Ascending aorta (tissue), 2 donors: Measurements from ENCODE around the gene MYO3B. TPM values are rescaled to one million over a fixed set of nuclear protein-coding genes. Genes with fewer than 3 reads are reported as not detected.

Experiments
- DNase-seq, 2 donors: peaks; one replicate each; pipeline ENCODE4 v3.0.0-alpha.2; 2019; ENCODE audit warnings: low spot score in 2 of 2
- H3K27ac ChIP-seq, 2 donors: fragments of 200-600 bp; sonication (generic); one replicate each; pipeline ENCODE4 v1.5.1; 2016 to 2017; ENCODE audit warnings: mild to moderate bottlenecking in 1 of 2
- H3K27me3 ChIP-seq: fragments of 200-600 bp; sonication (generic); one replicate; pipeline ENCODE4 v1.5.1; 2017
- H3K36me3 ChIP-seq, 2 donors: fragments of 200-600 bp; sonication (generic); one replicate each; pipeline ENCODE4 v1.5.1; 2016
- H3K4me1 ChIP-seq, 2 donors: fragments of 200-600 bp; sonication (generic); one replicate each; pipeline ENCODE4 v1.5.1; 2016 to 2017; ENCODE audit warnings: mild to moderate bottlenecking in 1 of 2
- H3K4me3 ChIP-seq, 2 donors: fragments of 200-600 bp; sonication (generic); one replicate each; pipeline ENCODE4 v1.5.1; 2016 to 2017; ENCODE audit warnings: mild to moderate bottlenecking in 1 of 2
- H3K9me3 ChIP-seq, 2 donors: fragments of 200-600 bp; sonication (generic); one replicate each; pipeline ENCODE4 v1.5.1; 2016
- CTCF ChIP-seq, 3 experiments: fragments of 200-600 bp in 2 of 3; fragments of 450-650 bp in 1 of 3; sonication (generic) in 2 of 3; IDR thresholded peaks; one replicate each; pipeline ENCODE4 v1.5.1; 2016 to 2019; ENCODE audit warnings: antibody characterized with exemption in 3 of 3, mild to moderate bottlenecking in 1 of 3, moderate library complexity in 1 of 3
- intact Hi-C: fragments of 100-400 bp; cut with DNase I; formaldehyde crosslinking; loops from one replicate; pipeline ENCODE4 v1.15.1; 2023
- total RNA-seq: library from RNA; depleted of rRNA; stranded (reverse); fragments of >200 nt; gene quantifications from one replicate; pipeline ENCODE4 v1.1.0, GENCODE V29; 2016

MYO3B gene
- total RNA-seq, 1 donor from 2014 or later: not detected

GRCh38 chr2:170307555-170308351 lies 129.8 kb downstream of the MYO3B start:
- Histone ChIP-seq H3K27me3 (no peaks in the 10 kb centered on the region), H3K4me3 (no peak overlapping the region), H3K36me3 (no peaks in the 10 kb centered on the region), H3K27ac (no peak overlapping the region), H3K4me1 (no peaks in the 10 kb centered on the region), H3K9me3 (no peaks in the 10 kb centered on the region)
- TF ChIP-seq CTCF (IDR thresholded peaks at IDR 0.05): no peak
- intact Hi-C loops: no loop called here
- no peak for DNase-seq

GRCh38 chr2:170310876-170311502 lies 133.0 kb downstream of the MYO3B start:
- intact Hi-C loops: no loop called here
- H3K27me3 ChIP-seq: no peaks in the 10 kb centered on the region
- H3K27ac ChIP-seq: no peak overlapping the region
- no peak for DNase-seq
- no peaks in the 10 kb centered on the region for H3K9me3 ChIP-seq
- H3K36me3 ChIP-seq: no peaks in the 10 kb centered on the region
- TF ChIP-seq CTCF (IDR thresholded peaks at IDR 0.05): no peak
- H3K4me1 ChIP-seq: no peaks in the 10 kb centered on the region
- no peak overlapping the region for H3K4me3 ChIP-seq

- intact Hi-C loops: no loop called here
- no peak for TF ChIP-seq CTCF (IDR thresholded peaks at IDR 0.05)
- H3K4me3 ChIP-seq: no peak overlapping the region
Observed at GRCh38 chr2:170313347-170313991, 135.5 kb downstream of the MYO3B start.

GRCh38 chr2:170313992-170314348 lies 136.0 kb downstream of the MYO3B start:
- Histone ChIP-seq H3K27me3 (no peaks in the 10 kb centered on the region), H3K4me3 (no peak overlapping the region), H3K36me3 (no peaks in the 10 kb centered on the region), H3K4me1 (no peaks in the 10 kb centered on the region), H3K9me3 (no peaks in the 10 kb centered on the region), H3K27ac (no peak overlapping the region)
- intact Hi-C loops: no loop called here
- no peak for DNase-seq
- no peak for TF ChIP-seq CTCF (IDR thresholded peaks at IDR 0.05)

More at GRCh38 chr2:170313347-170313991, 135.5 kb downstream of the MYO3B start:
- Histone ChIP-seq H3K27ac (no peak overlapping the region), H3K4me1 (no peaks in the 10 kb centered on the region), H3K36me3 (no peaks in the 10 kb centered on the region), H3K27me3 (no peaks in the 10 kb centered on the region), H3K9me3 (no peaks in the 10 kb centered on the region)
- no peak for DNase-seq

GRCh38 chr2:170314744-170315447 lies 136.9 kb downstream of the MYO3B start:
- Histone ChIP-seq H3K27ac (no peak overlapping the region), H3K27me3 (no peaks in the 10 kb centered on the region), H3K4me3 (no peak overlapping the region), H3K9me3 (no peaks in the 10 kb centered on the region), H3K4me1 (no peaks in the 10 kb centered on the region), H3K36me3 (no peaks in the 10 kb centered on the region)
- intact Hi-C loops: no loop called here
- no peak for TF ChIP-seq CTCF (IDR thresholded peaks at IDR 0.05)
- DNase-seq: no peak
